ENCODE measurements around the gene LAMA2.

- TF ChIP-seq POLR2AphosphoS5 (IDR thresholded peaks at IDR 0.05) (no peak), EP300 (conservative IDR thresholded peaks at IDR 0.05; ENCODE audit: poor library complexity, severe bottlenecking) (no peak), CTCF (IDR thresholded peaks at IDR 0.05; ENCODE audit: poor library complexity, severe bottlenecking) (no peak), EZH2 (IDR thresholded peaks at IDR 0.05; ENCODE audit: borderline replicate concordance, insufficient read depth, low read length, poor library complexity, severe bottlenecking) (no peak), TAF1 (IDR thresholded peaks at IDR 0.05; ENCODE audit: low read depth) (no peak), REST (IDR thresholded peaks at IDR 0.05; ENCODE audit: borderline replicate concordance) (no peak), SMC3 (conservative IDR thresholded peaks at IDR 0.05; ENCODE audit: poor library complexity) (no peak), RAD21 (conservative IDR thresholded peaks at IDR 0.05) (no peak)
Measured at GRCh38 chr6:129136751-129137150, 253.8 kb downstream of the LAMA2 start.
